Activated T-helper 1 cell treated with anti-CD3 and anti-CD28 coated beads, Interleukin-2, amount 50 U/mL, for 16 hours (primary cell): ENCODE data around the gene UBE2I.
"Not testable (repeated sequence)": the region's sequence is repeated elsewhere in the genome, so short reads cannot be mapped to it uniquely, and the experiment has no call there.

Experiments
- DNase-seq, 2 donors: peaks; one replicate each; pipeline ENCODE4 v3.0.0-alpha.2; 2020; ENCODE audit warnings: low read depth in 1 of 2, low spot score in 1 of 2

The UBE2I gene

GRCh38 chr16:1328136-1328535 is 18.7 kb downstream of the UBE2I start:
- not testable (repeated sequence) for DNase-seq

- not testable (repeated sequence) for DNase-seq
Observed at GRCh38 chr16:1328961-1329360, 19.5 kb downstream of the UBE2I start.

DNA sequence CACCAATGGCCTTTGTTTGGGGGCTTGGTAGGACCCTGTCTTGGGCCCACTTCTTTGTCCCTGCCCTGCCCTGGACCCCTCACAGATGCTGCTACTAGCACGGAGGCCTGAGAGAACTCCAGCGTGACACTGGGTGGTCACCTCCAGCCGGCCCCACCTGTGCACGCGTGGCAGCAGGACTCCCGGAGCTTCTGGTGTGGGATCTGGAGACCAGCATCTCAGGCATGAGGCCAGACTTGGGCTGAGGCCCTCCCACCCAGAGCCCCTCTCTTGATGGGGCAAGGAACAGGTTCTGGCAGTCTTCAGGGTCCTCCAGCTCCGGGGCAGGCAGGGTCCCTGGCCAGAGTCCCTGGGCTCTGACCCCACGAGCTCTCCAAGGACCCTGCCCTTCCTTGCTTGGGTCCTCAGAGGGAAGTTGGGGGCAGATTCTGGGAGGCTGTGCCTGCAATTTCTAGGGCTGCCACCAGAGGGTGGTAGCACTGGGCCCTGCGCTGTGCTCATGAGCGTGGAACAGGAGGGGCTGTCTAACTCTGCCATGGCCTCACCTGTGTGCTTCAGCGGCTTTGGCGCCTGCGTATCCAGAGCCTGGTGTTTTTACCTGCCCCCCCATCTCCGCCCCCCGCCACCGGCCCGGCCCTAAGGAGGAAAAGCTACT is 21.0 kb downstream of the UBE2I start:
- no peak for DNase-seq

DNA sequence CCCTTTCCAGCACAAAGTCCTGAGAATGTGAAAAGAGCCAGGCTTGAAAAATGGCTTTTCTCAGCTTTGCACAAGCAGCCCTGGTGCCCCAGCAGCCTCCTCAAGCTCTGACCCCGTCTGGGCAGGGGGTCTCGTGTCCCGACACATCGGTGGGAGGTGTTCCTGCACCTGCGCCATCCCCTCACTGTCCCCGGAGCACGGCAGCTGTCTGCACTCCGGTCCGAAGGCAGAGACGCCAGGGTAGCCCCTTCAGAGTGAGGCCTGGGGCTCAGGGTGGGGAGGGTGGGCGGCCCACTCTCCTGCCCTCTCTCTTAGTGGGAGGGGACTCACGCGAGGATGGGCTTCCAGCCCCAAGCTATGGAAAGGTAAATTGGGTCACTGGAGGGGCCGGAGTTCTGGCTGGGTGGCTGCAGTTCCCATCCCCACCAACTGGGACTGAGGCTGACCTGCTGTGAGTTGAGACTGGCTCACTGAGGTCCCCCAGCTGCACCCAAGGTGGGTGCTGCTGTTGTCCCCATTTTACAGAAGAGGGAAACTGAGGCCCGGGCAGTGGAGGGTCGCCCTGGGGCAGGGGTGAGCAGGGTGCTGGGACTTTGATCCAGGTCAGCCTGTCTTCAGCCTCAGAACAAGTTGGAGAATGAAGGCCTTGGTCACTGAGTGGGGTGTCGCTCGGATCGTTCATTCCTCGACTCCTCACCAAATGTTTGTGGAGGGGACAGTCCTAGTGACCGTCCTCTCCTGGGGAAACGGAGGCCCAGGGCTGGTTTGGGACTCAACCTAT is 21.7 kb downstream of the UBE2I start:
- no peak for DNase-seq

GRCh38 chr16:1331712-1332617 is 22.5 kb downstream of the UBE2I start:
- DNase-seq = no peak

GRCh38 chr16:1332618-1333148 is 23.2 kb downstream of the UBE2I start:
- no peak for DNase-seq

GRCh38 chr16:1333149-1333812 is 23.8 kb downstream of the UBE2I start, which contains the start of gene BAIAP3:
TSS of gene BAIAP3 (plus strand) at chr16:1333645. CDS start at chr16:1338550, 4,905 bp downstream.
- peak in 1 of 2 donors; percentile 35 for DNase-seq

DNA sequence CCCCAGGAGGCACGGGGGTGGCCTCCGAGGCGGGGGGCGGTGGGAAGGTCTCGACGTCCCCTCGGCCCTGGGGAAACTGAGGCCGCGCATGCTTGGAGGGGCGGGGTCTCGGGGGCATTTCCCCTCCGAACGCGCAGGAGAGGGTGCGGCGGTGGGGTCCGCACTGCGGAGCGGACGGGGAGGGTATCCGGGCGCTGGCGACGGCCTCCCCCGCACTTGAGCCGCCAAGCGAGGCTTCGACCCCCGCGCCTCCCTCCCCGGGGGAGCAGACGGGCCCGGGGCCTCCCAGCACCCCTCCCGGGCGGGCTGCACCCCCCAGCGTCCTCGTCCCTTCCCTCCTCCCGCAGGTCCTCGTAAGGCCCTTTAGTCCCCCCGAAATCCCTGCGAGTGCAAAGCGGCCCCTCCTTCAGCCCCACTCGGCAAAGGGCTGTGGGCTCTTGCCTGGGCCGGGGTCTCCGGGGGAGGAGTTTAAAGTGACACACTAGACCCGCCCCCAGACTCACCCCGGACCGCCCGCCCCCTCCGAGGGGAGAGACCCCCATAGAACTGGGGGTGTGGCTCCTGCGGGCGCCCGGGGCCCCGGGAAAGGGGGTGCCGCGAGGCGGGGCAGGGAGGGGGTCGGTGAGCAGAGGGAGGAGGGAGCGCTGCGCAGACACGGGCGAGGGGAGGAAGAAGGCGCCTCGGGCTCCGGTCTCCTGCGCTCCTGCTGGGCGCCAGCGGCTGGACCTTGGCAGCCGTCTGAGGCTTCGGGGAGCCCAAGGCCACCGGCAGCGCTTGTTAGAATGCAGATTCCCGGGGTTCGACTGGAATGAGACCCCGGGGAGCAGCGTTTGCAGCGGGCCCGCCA is 24.6 kb downstream of the UBE2I start:
- no peak for DNase-seq

- no peak for DNase-seq
Observed at GRCh38 chr16:1334739-1335138, 25.3 kb downstream of the UBE2I start.

GRCh38 chr16:1335211-1335971 is 26.0 kb downstream of the UBE2I start:
- DNase-seq = no peak

GRCh38 chr16:1335996-1336395 is 26.6 kb downstream of the UBE2I start:
- no peak for DNase-seq

- no peak for DNase-seq
Observed at GRCh38 chr16:1336619-1337018, 27.2 kb downstream of the UBE2I start.

- no peak for DNase-seq
Observed at GRCh38 chr16:1337486-1337885, 28.1 kb downstream of the UBE2I start.

DNA sequence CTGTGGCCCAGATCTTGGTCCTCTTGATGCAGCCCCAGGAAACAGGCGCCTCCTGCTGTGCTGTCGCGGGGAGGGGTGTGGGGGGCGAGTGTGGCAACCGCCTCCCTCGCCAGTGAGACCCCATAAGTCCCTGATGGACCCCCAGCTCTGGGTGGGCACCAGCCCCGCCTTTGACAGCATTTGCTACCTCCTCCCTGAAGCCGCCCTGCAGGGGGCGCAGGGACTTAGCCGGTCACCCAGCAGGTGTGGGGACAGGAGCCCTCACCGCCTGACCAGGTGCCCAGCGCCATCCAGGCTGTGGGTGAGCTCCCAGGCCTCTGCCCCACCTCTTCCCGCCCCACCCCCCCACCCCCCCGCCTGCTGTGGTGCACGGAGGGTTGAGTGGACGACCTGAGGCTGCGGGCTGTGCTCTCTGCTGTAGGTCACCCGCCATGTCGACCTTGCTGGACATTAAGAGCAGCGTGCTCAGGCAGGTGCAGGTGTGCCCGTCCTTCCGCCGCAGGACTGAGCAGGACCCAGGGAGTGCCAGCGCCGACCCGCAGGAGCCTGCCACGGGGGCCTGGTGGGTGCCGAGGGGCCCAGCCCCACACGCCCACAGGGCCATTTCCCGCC is 28.8 kb downstream of the UBE2I start:
- DNase-seq = no peak

- DNase-seq = no peak
Observed at GRCh38 chr16:1338855-1339675, 29.6 kb downstream of the UBE2I start.

GRCh38 chr16:1340730-1341494 is 31.5 kb downstream of the UBE2I start:
- DNase-seq = no peak
